ENCODE measurements around the gene POU2F2.
"Not testable (repeated sequence)": the region's sequence is repeated elsewhere in the genome, so short reads cannot be mapped to it uniquely, and the experiment has no call there.

The POU2F2 gene

GRCh38 chr19:42053037-42053935, 79.0 kb downstream of the POU2F2 start:
- DNase-seq: no peak

- no peak for DNase-seq
These were observed 79.9 kb downstream of the POU2F2 start for GRCh38 chr19:42052241-42052863.

- DNase-seq: no peak
These were observed 80.8 kb downstream of the POU2F2 start for GRCh38 chr19:42051166-42052115.

GRCh38 chr19:42048992-42049391, 83.3 kb downstream of the POU2F2 start:
- DNase-seq: no peak

GRCh38 chr19:42045575-42045974, 86.7 kb downstream of the POU2F2 start:
- no peak for DNase-seq

- DNase-seq: no peak
These were observed 89.6 kb downstream of the POU2F2 start for GRCh38 chr19:42042455-42043170.

GRCh38 chr19:42040491-42040890, 91.8 kb downstream of the POU2F2 start:
- not testable (repeated sequence) for DNase-seq

- no peak for DNase-seq
These were observed 92.2 kb downstream of the POU2F2 start for GRCh38 chr19:42040031-42040430.

- no peak for DNase-seq
These were observed 93.6 kb downstream of the POU2F2 start for GRCh38 chr19:42038666-42039065.

- DNase-seq: no peak
These were observed 94.6 kb downstream of the POU2F2 start for GRCh38 chr19:42037649-42038048.
